Transverse colon (tissue), 4 donors: ENCODE results near the gene AGPS.

Experiments used
- POLR2A ChIP-seq: fragments of 450-650 bp; IDR thresholded peaks from one replicate; pipeline ENCODE4 v1.6.1; 2016; ENCODE audit warnings: antibody characterized with exemption, mild to moderate bottlenecking, moderate library complexity
- POLR2AphosphoS5 ChIP-seq, 3 donors: sonication (generic); formaldehyde crosslinking; IDR thresholded peaks; one replicate each; pipeline ENCODE4 v1.6.1; 2016; ENCODE audit warnings: antibody characterized with exemption in 3 of 3
- TF ChIP-seq, protein P1 (sequence below), 5 experiments: fragments of 200-600 bp in 3 of 5; fragments of 450-650 bp in 2 of 5; sonication (generic) in 3 of 5; IDR thresholded peaks; 1 replicate in 2 of 5; 2 replicates in 3 of 5; pipeline ENCODE4 v1.5.1; 2016 to 2017; ENCODE audit warnings: antibody characterized with exemption in 5 of 5, inconsistent platforms in 3 of 5, mild to moderate bottlenecking in 2 of 5, moderate library complexity in 1 of 5

DNA sequence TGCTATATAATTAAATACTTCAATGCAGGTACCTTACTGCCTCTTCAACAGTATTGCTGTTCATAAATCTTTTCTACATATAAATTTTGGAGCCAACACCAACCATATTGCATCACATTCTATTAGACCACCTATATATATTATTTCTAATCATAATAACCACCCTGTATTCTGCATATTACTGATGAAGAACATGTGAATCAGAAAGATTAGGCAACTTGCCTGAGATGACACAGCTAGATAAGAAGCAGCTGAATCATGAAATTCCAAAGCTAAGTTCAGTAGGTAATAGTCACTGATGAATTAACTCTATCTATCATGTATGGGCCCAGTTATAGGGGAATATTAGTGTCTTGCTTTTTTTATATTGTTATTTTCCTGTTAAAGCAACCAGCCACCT lies 161.8 kb downstream of the AGPS start:
- TF ChIP-seq POLR2A: no peak
- TF ChIP-seq, protein P1, sequence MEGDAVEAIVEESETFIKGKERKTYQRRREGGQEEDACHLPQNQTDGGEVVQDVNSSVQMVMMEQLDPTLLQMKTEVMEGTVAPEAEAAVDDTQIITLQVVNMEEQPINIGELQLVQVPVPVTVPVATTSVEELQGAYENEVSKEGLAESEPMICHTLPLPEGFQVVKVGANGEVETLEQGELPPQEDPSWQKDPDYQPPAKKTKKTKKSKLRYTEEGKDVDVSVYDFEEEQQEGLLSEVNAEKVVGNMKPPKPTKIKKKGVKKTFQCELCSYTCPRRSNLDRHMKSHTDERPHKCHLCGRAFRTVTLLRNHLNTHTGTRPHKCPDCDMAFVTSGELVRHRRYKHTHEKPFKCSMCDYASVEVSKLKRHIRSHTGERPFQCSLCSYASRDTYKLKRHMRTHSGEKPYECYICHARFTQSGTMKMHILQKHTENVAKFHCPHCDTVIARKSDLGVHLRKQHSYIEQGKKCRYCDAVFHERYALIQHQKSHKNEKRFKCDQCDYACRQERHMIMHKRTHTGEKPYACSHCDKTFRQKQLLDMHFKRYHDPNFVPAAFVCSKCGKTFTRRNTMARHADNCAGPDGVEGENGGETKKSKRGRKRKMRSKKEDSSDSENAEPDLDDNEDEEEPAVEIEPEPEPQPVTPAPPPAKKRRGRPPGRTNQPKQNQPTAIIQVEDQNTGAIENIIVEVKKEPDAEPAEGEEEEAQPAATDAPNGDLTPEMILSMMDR (IDR thresholded peaks at IDR 0.05): no peak
- no peak for TF ChIP-seq POLR2AphosphoS5 (IDR thresholded peaks at IDR 0.05)
